Activated CD8-positive, alpha-beta memory T cell treated with anti-CD3 and anti-CD28 coated beads for 1 hour (primary cell): ENCODE data around the gene CIB4.

Experiments
- DNase-seq, 2 donors: peaks; one replicate each; pipeline ENCODE4 v3.0.0-alpha.2; 2020; ENCODE audit warnings: low read depth in 1 of 2; ENCODE audit errors: extremely low read depth in 1 of 2

The CIB4 gene

DNA sequence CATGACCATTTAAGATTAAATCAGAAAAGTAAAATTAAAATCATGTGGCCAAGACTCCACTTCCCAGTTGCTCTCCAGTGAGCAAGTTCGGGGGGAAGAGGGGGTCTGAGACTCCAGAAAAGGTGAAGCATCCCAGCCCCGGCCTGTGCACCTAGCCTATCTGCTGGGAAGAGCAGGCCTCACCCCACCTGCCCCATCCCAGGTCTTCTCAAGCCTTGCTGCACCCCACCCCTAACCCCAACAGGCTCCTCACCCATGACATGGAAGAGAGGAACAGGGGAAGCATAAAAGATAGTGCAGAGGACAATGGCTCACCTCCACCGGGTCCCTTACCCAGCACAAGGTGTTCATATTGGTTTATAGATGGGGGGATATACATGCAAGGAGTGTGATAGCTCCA lies 14.6 kb downstream of the CIB4 start:
- no peak for DNase-seq

DNA sequence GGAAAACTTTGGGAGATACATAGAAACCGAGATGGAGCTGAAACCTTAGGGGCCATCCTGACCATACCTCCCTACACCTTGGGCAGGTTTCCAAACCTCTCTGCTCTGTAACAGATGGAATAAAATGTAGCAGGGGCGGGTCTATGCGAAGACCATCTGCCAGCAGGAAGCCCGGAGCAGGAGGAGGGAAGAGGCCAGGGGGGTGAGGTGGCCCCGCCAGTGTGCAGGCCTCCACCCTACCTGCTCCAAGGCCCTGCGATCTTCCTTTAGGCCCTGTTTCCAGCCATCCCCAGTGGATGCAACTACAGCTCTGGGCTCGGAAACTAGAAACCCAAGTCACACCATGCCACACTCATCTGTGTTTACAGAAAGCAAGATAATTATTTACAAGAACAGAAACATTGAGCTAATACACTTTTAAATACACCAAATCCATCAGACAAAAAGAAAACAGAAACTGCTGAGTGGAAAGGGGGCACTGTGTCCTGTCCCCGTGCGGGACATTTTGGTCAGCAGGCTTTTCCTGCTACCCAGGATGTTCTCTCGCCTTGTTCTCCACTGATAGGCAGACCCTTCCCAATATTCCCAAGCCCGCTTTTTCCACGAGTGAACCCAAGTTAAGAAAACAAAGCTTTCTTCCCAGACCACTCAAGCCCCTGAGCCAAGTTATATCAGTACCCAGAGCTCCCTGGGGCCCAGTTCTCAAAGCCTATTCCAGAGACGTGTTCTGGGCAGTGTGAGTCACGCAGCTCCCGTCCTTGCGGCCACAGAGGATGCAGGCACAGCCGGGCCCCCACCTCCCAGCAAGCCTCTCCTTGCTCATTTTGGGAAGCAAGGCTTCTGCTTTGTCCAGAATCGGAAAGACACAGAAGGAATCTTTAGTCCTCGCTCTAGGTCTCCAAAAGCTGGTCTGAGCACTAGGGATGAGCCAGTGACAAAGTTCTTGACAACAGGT lies 17.3 kb downstream of the CIB4 start:
- DNase-seq: no peak

DNA sequence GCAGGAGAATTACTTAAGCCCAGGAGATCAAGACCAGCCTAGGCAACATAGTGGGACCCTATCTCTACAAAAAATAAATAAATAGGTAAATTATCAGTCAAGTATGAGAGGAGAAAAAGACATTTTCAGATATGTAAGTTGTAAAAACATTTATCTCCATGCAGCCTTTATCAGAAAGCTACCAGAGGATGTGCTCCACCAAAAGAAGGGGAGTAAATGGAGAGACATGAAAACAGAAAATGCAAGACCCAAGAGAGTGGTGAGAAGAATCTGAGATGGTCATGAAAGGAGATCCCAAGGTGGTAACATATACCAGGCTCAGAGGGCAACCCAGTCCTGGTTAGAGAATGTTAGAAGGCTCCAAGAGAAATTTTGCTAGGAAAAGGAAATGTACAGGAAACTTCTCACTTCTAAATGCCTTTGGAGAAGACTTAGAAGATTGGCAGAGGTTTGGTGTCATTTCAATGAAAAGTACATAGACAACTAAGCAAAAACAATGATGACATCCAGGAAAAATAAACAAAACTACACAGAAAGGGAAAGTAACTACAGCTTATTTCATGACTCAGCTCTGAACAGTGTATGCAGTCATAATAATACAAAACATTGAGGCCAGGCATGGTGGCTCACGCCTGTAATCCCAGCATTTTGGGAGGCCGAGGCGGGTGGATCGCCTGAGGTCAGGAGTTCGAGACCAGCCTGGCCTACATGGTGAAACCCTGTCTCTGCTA lies 19.5 kb downstream of the CIB4 start:
- DNase-seq: no peak

DNA sequence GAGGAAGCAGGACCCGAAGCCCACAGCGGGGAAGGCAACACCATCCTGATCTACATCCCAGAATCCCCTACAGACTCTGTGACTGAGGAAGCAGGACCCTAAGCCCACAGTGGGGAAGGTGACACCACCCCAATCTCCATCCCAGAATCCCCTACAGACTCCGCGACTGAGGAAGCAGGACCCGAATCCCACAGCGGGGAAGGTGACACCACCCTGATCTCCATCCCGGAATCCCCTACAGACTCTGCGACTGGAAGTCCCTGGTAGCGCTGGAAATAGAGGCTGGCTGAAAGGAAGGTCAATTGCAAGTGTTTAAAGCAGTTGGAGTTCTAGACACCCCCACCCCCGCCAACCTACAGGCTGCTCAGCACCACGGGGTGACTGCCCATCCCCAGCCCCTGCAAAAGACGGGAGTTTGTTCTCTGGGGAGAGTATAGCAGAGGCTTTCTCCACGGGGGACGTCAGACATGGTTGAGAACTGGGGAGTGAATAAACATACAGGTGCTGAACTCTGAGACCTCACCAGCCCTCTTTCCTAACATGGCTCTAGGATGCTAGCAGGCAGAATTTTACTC lies 21.0 kb downstream of the CIB4 start:
- no peak for DNase-seq

DNA sequence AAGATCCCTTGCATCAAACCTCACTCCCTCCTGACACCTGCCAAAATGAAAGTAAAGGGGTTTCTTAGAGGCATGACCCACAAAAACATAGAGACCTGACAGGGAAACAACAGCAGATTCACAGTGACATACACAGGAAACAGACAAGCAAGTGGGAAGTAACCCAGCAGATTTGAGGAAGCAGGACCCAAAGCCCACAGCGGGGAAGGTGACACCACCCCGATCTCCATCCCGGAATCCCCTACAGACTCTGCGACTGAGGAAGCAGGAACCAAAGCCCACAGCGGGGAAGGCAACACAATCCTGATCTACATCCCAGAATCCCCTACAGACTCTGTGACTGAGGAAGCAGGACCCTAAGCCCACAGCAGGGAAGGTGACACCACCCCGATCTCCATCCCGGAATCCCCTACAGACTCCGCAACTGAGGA lies 21.6 kb downstream of the CIB4 start:
- DNase-seq: no peak

DNA sequence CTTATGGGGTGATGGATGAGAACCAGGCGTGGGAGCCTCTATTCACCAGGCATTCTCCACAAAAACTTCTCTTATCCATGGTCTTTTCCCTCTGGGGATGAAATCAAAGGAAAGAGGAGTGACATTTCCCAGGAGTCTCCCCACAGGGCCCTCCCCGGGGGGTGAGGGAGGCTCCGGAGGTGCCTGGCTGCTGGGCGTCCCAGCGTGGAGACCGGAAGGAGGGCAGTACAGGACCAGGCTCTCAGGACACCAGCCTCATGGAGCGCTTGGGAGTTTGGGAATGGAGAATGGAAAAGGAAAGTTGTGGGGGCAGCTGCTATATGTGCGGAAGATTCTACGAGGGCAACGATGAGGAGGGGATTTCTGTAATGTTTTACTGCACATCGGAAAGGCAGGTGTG lies 22.1 kb downstream of the CIB4 start:
- DNase-seq: no peak

DNA sequence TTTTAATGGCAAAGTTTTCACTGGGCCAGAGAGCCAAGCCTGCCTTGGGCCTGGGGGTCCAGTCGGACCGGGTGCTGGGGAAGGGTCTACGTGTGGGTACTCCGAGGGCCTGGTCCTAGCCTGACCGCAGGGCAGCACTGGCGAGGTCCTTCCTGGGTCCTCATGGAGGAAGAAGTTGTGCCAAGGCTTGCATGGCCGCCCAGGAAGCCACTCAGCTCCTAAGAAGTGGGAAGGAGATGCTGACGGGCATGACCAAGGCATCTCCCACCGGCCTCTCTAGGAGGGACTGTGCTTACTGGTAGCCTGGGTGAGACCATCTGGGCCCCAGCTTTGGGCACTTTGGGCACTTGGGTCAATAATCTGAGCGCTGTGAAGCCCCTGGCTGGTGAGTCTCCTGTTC lies 22.6 kb downstream of the CIB4 start:
- DNase-seq: no peak

DNA sequence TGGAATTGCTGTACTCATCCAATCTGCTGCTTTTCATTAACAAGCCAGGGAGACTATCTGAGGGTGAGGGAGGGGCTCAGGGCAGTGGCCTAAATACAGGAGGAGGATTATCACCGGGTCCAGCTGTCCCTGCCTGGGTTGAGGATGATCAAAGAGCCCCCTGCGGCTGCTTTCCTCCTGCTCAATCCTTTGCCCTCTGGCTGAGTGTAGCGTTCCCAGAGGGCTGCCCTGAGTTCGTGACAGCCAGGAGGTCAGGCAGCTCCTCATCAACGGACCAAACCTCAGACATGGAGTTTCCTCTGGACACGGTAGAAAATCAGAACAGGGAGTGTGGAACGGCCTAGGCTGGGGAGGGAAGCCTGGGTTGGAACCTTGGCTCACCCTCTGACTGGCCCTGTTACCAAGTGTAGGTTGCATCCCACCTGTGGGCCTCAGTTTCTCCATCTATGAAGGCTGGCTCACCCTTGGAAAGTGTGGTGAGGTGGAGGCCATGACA lies 23.5 kb downstream of the CIB4 start:
- DNase-seq: no peak

DNA sequence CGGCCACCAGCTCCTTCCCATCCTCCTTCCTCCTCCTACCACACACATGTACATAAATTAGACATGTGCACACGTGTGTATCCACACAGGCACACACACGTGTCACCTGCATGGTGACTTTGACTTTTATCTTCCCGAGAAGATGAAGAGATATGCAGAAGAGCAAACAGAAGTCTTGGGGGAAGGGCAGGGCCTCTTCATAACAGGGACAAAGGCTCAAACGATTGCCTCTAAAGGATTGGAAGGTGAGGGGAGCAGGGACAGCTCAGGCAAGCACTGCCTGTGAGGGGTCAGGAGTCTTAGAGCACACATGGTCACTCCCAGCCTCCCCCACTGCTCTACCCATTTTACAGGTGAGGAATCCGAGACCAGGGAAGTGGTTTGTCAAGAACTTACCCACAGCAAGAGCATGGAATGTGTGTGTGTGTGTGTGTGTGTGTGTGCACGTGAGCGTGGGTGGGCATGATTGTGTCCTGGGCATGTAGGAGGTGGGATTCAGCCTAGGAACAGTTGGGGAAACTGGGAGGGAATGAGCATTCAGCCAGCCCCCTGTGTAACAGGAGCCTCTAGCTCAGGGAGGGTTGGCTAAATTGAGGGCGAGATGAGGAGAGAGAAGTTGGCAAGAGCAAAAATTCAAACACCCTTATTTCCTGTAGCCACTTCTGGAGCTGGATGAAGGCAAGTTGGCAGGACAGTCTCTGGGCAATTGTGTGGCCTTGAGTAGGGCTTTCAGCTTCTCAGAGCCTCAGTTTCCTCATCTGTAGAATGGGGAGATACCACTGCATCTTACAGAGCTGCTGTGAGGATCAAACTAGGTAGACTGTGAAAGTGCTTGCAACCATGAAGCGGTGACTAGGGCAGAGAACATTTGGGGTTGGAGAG lies 24.2 kb downstream of the CIB4 start:
- no peak for DNase-seq

DNA sequence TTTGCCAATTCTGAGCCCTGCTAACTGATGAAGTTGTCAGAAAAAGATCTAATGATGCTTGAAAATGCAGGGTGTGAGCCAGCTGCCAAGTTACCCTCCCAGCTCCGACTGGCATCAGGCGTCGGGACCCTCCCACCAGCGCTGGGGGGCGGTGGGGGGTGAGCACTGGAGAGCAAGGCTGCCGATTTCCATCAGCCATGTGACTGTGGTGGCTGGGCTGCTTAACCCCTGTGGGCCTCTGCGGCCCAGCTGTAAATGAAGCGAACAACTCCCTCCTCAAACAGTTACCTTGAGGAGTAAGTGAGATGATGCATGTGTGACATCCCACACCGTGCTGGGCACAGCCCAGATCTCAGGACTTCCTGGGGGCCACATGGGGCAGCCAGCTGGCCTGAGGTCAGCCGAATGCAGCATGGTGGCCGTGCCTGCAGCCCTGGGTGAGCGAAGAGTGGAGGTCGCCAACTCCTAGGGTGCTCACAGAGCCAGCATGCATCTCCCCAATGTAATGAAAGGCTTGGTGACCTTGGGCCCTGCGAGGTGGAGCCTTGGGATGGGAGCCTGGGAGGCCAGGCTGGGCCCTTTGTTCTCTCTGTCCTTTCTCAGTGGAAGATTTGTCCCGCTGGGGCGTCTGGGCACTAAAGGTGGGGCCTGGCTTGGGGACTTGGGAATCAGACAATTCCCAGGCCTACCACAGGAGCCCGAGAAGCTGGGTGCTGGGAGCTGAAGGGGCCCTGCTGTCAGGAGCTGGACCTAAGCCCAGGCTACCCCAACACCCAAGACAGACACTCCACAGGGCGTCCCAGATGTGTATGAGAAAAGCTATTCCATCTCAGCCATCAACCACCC lies 25.1 kb downstream of the CIB4 start:
- no peak for DNase-seq

DNA sequence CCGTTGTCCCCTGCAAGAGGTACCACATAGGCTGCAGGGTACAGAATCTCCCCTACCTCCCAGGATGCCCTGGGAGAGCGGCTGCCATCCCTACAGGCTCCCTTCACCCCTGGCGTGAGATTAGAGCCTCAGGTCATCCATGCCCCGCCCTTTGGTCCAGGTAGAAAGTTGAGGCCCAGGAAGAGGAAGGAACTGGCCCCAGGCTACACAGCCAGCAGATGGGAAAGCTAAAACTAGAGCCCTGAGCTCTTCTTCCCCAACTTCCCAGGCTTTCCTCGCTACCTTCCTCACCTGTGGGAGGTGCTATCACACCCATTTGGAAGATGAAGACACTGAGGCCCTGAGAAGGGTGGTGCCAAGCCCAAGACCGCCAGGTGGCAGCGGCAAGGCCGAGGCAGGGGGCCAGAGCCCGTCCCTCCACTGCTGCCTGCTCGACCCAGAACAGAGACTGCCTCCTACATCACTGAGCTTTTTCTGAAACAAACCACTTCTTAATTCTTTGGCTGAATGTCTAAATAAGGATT lies 25.8 kb downstream of the CIB4 start:
- DNase-seq: no peak

DNA sequence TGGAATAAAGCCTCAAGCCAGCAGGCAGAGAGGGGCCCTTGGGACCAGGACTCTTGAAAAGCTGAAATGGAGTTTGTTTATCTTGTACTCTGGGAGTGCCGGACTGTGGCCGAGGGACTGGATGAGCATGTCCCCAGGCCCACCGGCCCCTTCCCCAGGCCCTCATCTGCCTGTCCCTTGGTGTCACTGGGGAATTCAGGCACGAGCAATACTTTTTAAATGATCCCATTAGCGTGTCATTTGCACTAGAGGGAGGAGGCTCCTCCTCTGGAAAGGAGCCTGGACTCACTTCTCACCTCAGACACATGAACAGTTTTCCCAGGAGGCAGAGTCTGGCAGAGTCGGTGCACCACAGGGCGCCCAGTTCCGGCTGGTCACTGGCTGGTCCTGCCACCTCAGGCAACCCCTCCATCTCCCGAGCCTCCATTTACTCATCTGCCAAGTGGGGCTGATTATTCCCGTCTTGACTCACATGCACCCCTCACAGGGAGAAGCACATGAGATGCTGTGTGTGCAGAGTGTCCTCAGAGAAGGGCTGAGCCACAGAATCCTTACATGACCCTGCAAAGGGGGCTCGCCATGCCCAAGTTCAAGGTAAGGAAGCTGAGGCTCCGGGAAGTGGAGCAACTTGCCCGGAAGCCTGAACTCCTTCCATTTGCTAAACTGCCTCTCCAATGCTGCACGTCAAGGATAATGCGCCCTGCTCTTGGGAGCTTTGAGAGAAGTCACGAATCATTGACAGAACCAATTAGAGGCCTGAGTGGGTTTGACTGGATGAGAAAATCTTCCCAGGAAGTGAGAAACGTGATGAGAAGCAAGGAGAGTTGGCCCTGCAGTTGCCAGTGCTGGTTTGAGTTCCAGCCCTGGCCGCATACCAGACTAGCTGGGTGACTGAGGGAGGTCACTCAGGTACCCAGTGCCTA lies 26.7 kb downstream of the CIB4 start:
- no peak for DNase-seq

DNA sequence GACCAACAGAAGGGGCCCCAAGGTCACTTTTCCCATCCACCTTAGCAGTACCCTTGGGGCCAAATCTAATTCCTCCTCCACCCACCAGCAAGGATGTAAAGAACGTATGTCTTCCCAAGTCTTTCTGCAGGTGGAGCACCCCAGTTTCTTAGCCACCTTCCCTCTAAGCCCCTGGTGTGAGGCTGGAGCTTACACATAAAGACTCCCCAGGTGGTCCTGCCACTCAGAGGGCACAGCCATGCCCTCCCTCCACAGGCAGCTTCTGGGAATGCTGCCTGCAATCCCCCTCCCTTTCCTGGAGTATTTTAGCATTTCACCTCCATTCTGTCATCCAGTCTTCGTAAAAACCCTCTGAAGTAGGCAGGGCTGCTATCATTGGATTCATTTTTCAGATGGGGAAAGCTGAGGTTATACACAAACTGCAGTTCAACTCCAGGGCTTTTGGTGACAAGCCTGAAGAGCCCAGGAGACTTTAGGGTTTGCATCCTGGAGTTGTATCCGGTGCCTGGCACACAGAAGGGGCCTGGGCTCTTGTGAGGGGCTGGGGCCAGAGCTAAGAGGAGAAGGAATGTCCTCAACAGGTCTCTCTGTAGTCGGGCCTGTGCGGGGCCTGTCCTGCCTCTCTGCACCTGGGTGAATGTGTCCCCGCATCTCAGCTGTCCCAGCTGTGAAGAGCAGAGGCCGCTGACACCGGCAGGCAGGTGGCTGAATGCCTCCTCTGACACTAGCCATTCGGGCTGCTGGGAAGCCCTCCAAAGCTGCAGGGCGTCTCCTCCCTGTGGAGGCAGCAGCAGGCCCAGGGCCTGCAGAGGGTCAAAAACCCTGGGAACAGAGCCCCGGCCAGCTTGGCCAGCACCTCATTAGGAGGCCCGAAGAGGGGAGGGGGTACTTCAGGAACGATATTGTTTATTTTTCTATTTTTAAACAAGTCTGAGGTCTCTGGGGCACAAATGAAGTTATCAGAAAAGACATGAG lies 27.6 kb downstream of the CIB4 start:
- DNase-seq: no peak

DNA sequence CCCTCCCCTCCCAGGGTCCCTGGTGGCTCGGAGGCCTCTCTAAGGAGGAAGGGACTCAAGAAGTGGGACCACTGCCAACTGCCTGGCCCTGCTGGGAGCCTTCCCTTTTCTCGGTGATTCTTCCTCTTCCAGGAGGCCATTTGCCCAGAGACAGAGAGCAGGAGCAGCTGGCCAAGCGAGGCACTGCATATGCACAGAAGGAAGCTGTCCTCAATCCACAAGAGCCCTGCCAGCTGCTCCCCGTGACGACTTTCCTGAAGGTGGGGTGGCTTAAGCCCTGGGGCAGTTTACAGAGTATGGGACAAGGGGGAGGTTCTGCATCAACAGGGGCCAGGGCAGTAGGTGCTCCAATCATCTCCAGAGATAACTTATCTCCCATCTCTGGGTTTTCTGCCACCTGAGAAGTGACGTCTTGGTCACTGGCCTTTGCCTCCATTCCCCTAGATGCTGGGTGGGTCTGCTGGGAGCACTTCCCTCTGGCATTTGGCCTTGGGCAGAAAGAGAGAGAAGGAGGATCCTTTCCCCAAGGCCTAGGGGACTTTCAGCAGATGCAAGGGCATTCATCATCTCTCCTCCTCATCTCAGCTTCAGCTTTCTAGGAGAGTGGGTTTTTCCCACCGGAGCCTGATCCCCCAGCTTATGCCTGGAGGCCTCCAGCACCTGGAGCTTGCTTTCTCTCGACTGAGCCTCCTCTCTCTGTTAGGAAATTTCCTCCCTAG lies 28.5 kb downstream of the CIB4 start:
- no peak for DNase-seq

DNA sequence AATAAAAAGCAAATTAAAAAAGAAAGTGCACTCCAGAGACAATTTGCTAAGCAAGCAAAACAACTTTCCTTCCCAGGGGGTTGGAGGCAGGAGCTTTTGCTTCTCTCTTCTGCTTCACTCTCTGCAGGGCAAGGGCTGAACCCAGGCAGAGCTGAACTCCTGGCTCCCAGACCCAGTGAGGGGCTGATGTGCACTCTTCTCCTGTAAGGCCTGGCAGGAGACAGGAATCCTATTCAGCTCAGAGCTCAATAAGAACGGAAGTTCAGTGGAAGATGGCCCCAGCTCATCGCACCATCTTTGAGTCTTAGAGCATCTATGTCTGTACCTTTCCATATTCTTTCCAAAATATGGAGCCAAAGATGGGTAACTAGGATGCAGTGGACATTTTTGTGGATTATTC lies 29.1 kb downstream of the CIB4 start:
- DNase-seq: no peak

DNA sequence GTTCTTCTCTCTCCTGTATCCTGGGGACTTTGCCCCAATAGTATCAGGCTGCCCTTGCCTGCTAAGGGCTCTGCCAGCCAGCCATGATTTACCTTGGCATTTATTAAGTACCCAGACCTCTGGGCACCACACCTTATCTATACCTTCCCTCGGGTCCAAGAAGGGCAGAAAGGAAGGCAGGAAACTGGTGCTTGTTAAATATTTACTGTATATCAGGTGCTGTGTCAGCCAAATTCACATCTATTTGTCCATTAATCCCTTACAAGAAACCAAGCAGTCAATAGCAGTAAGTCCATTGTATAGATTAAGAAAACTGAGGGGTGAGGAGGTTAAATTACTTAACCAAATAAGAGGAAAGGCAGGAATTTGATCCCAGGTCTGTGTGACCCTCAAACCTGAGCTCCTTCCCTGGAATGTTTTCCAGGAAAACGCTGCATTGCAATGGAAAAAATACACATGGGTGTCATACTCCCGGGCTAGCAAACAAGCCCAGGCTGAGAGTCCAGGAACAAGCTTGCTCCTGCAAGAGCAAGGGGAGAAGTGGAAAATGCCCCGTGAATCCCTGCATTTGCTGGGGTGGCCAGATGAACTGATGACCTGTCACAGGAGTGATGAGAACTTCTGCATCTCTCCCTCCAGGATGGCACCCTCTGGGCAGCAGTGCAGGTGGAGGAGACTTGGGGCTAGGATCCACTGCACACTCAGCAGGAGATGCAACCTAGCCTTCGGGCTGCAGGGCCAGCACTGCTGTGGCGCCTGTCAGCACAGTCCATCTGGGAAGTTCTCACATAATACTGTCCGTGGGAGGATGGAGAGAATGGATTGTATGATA lies 30.4 kb downstream of the CIB4 start:
- no peak for DNase-seq
